Measurements from ENCODE around the gene HYAL3.

- TF ChIP-seq CTCF (IDR thresholded peaks at IDR 0.05) (no peak), POLR2A (IDR thresholded peaks at IDR 0.05; ENCODE audit: low read depth) (no peak)
Measured at GRCh38 chr3:50339485-50340146, 40.4 kb upstream of the HYAL3 start.

Data from esophagus muscularis mucosa (tissue), 3 donors.